ENCODE measurements around the gene COL8A1. TPM values are rescaled to one million over a fixed set of nuclear protein-coding genes. Genes with fewer than 3 reads are reported as not detected.
A peak's percentile ranks its signal among the peaks of the same experiment; 100 is the strongest.

Gene COL8A1
- total and polyA plus RNA-seq, 9 of the 15 experiments (the other 6 are each of a cell fraction or from before 2014, with no cell fraction given) = 0.07 TPM; not detected in 8

GRCh38 chr3:99825004-99825640, 186.7 kb downstream of the COL8A1 start (continued):
- TF ChIP-seq XRCC5 (IDR thresholded peaks at IDR 0.05; ENCODE audit: low read depth, low read length) (no peak), DDX20 (tag; IDR thresholded peaks at IDR 0.05; ENCODE audit: low read depth) (no peak), REST (IDR thresholded peaks at IDR 0.05; ENCODE audit: borderline replicate concordance) (no peak), REST (CRISPR knock-in tag; IDR thresholded peaks at IDR 0.05; ENCODE audit: low read depth) (no peak), LARP7 (IDR thresholded peaks at IDR 0.05) (no peak), TEAD1 (CRISPR knock-in tag; IDR thresholded peaks at IDR 0.05) (0 out of 4 replicates have a peak, but pooled peaks of 1 of the 2 experiments have one; percentile 27), ZNF143 (CRISPR knock-in tag; IDR thresholded peaks at IDR 0.05) (no peak), NCOA6 (IDR thresholded peaks at IDR 0.05) (no peak; the same call in 1 of the 2 replicates), ZNF384 (IDR thresholded peaks at IDR 0.05; ENCODE audit: low read depth, low read length) (no peak), HMG20A (CRISPR knock-in tag; conservative IDR thresholded peaks at IDR 0.05) (no peak), KDM1A (IDR thresholded peaks at IDR 0.05) (peak in 1 of 2 experiments; percentile 48; a peak in 1 of 4 replicates), SPI1 (IDR thresholded peaks at IDR 0.05; ENCODE audit: borderline replicate concordance, low read depth, low read length) (no peak), CREM (IDR thresholded peaks at IDR 0.05; ENCODE audit: low read depth) (no peak), NR0B1 (IDR thresholded peaks at IDR 0.05; ENCODE audit: partially characterized antibody) (no peak), ZNF124 (CRISPR knock-in tag; IDR thresholded peaks at IDR 0.05) (no peak), U2AF1 (optimal IDR thresholded peaks at IDR 0.05; ENCODE audit: low read depth, low read length) (no peak), SMAD2 (IDR thresholded peaks at IDR 0.05; ENCODE audit: low read depth, low read length) (no peak), MLLT1 (IDR thresholded peaks at IDR 0.05) (no peak)
